Measurements from ENCODE around the gene SLC7A5.
"Not testable (repeated sequence)": the region's sequence is repeated elsewhere in the genome, so short reads cannot be mapped to it uniquely, and the experiment has no call there.

Gene SLC7A5

GRCh38 chr16:87830673-87831420 lies 38.5 kb downstream of the SLC7A5 start:
- DNase-seq (ENCODE audit: low read depth) = no peak

GRCh38 chr16:87829988-87830672 lies 39.2 kb downstream of the SLC7A5 start:
- no peak for DNase-seq (ENCODE audit: low read depth)
- TF ChIP-seq CTCF (conservative IDR thresholded peaks at IDR 0.05; ENCODE audit: low read depth, low read length) = no peak
- no peak overlapping the region for H3K4me3 ChIP-seq (ENCODE audit: low read depth, low read length)

More at GRCh38 chr16:87830673-87831420, 38.5 kb downstream of the SLC7A5 start:
- H3K4me3 ChIP-seq (ENCODE audit: low read depth, low read length) = no peak overlapping the region
- no peak for TF ChIP-seq CTCF (conservative IDR thresholded peaks at IDR 0.05; ENCODE audit: low read depth, low read length)

- DNase-seq (ENCODE audit: low read depth) = no peak
- TF ChIP-seq CTCF (conservative IDR thresholded peaks at IDR 0.05; ENCODE audit: low read depth, low read length) = no peak
- no peak overlapping the region for H3K4me3 ChIP-seq (ENCODE audit: low read depth, low read length)
These were observed 39.7 kb downstream of the SLC7A5 start for GRCh38 chr16:87829622-87829980.

GRCh38 chr16:87828907-87829621 lies 40.2 kb downstream of the SLC7A5 start:
- DNase-seq (ENCODE audit: low read depth) = no peak
- no peak for TF ChIP-seq CTCF (conservative IDR thresholded peaks at IDR 0.05; ENCODE audit: low read depth, low read length)
- H3K4me3 ChIP-seq (ENCODE audit: low read depth, low read length) = no peak overlapping the region

- no peak for DNase-seq (ENCODE audit: low read depth)
- TF ChIP-seq CTCF (conservative IDR thresholded peaks at IDR 0.05; ENCODE audit: low read depth, low read length) = no peak
- H3K4me3 ChIP-seq (ENCODE audit: low read depth, low read length) = no peak overlapping the region
These were observed 41.0 kb downstream of the SLC7A5 start for GRCh38 chr16:87828071-87828906.

- H3K4me3 ChIP-seq (ENCODE audit: low read depth, low read length); DNase-seq (ENCODE audit: low read depth): not testable (repeated sequence)
These were observed 41.8 kb downstream of the SLC7A5 start for GRCh38 chr16:87827588-87827915.
